Spinal cord (tissue), 10 donors: ENCODE measurements around the gene ZNF215. TPM values are rescaled to one million over a fixed set of nuclear protein-coding genes. Genes with fewer than 3 reads are reported as not detected.

Experiments
- DNase-seq, 6 donors: peaks; one replicate each; pipeline versions ENCODE4 v3.0.0 to v3.0.0-alpha.2; 2013 to 2015; ENCODE audit warnings: low spot score in 6 of 6, low read depth in 4 of 6
- H3K27ac ChIP-seq: one replicate; pipeline ENCODE4 v1.5.1; 2013; ENCODE audit warnings: low read depth, low read length, control low read depth
- H3K27me3 ChIP-seq: one replicate; pipeline ENCODE4 v1.6.1; 2013; ENCODE audit warnings: low read length; ENCODE audit not compliant: control insufficient read depth, insufficient read depth
- H3K36me3 ChIP-seq: one replicate; pipeline ENCODE4 v1.6.1; 2013; ENCODE audit warnings: low read length; ENCODE audit not compliant: control insufficient read depth, insufficient read depth
- H3K4me1 ChIP-seq: one replicate; pipeline ENCODE4 v1.6.1; 2013; ENCODE audit warnings: low read length; ENCODE audit not compliant: control insufficient read depth, insufficient read depth
- H3K4me3 ChIP-seq: one replicate; pipeline ENCODE4 v1.5.1; 2013; ENCODE audit warnings: low read depth, low read length, control low read depth
- H3K9me3 ChIP-seq: one replicate; pipeline ENCODE4 v1.6.1; 2013; ENCODE audit warnings: low read length; ENCODE audit not compliant: control insufficient read depth, insufficient read depth
- WGBS: methylation state at CpG from one replicate; pipeline ENCODE4 v1.1.5; 2013; ENCODE audit warnings: missing lambda C conversion rate; ENCODE audit not compliant: insufficient coverage; 5-methylcytosine and 5-hydroxymethylcytosine counted together
- polyA plus RNA-seq, 2 donors: library from polyadenylated mRNA; unstranded; fragments of 120-200 nt; gene quantifications; one replicate each; pipeline ENCODE4 v1.2.1, GENCODE V29; 2013; ENCODE audit not compliant: insufficient read length in 2 of 2
- total RNA-seq, 2 donors: library from RNA; depleted of rRNA in 1 of 2; stranded (reverse); fragments of 120-200 nt in 1 of 2; fragments of >200 nt in 1 of 2; gene quantifications; one replicate each; pipeline versions ENCODE4 v1.2.3 to v1.2.4, GENCODE V29; 2013 to 2014
- donor health status: healthy.

ZNF215 gene
- total and polyA plus RNA-seq, 4 donors, result 2.5 to 4.3 (median 2.9) TPM

DNA sequence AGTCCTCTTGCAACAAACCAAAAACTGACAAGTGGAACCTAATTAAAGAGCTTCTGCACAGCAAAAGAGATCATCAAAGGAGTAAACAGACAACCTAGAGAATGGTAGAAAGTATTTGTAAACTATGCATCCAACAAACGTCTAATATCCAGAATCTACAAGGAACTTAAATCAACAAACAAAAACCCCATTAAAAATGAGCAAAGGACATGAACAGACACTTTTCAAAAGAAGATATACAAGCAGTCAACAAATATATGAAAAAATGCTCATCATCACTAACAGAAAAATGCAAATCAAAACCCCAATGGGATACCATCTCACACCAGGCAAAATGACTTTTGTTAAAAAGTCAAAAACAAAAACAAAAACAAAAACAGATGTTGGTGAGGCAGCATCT is 60.3 kb downstream of the ZNF215 start:
- Histone ChIP-seq H3K27ac (no peak overlapping the region), H3K27me3 (no peaks in the 10 kb centered on the region), H3K4me3 (no peak overlapping the region), H3K36me3 (no peaks in the 10 kb centered on the region), H3K4me1 (no peaks in the 10 kb centered on the region), H3K9me3 (no peaks in the 10 kb centered on the region)
- 67% methylated on average over 1 of the region's 1 CpG for WGBS
- DNase-seq, result no peak

DNA sequence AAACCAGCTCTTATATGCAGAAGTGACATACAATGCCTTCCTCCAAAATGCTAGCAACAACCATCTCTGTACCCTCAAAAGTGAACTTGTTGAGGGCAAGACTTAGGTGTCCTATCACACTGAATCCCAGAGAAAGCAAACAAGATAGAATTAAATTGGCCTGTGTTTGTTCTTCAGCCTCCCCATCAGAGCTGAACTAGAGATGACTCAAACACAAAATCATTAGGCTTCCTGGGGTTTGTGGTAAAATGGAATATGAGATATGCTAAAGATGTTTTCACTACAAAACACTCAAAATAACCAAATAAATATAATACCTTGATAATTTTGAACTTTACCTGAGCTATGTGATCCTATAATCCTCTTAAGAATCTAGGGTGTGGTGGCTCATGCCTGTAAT is 62.3 kb downstream of the ZNF215 start:
- DNase-seq, result no peak
- H3K36me3 ChIP-seq, result no peaks in the 10 kb centered on the region
- no peaks in the 10 kb centered on the region for H3K4me1 ChIP-seq
- no peaks in the 10 kb centered on the region for H3K27me3 ChIP-seq
- no peaks in the 10 kb centered on the region for H3K9me3 ChIP-seq
- H3K27ac ChIP-seq, result no peak overlapping the region
- H3K4me3 ChIP-seq, result no peak overlapping the region

DNA sequence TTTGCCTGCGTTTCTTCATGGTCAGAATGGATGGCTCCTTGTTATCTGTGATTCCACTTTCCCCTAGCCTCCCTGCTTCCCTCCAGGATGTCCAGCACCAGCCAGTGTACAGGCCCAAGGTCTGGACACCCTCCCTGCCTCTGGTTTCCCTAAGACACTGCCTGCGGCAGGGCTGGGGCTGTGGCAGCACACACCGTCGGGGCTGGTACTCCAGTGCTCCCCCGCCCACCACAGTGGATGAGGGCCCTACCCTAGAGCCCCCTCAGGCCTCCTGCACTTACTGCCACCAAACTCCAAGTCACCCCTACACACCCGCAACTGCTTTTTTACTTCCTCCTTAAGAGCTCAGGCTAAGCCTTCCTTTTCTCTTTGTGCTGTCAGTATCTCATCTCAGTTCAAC is 65.0 kb downstream of the ZNF215 start:
- no peaks in the 10 kb centered on the region for H3K27me3 ChIP-seq
- no peak for DNase-seq
- H3K4me1 ChIP-seq, result no peaks in the 10 kb centered on the region
- no peaks in the 10 kb centered on the region for H3K36me3 ChIP-seq
- no peak overlapping the region for H3K4me3 ChIP-seq
- H3K27ac ChIP-seq, result no peak overlapping the region
- H3K9me3 ChIP-seq, result no peaks in the 10 kb centered on the region
- WGBS, result 67% methylated on average over 6 of the region's 6 CpGs

DNA sequence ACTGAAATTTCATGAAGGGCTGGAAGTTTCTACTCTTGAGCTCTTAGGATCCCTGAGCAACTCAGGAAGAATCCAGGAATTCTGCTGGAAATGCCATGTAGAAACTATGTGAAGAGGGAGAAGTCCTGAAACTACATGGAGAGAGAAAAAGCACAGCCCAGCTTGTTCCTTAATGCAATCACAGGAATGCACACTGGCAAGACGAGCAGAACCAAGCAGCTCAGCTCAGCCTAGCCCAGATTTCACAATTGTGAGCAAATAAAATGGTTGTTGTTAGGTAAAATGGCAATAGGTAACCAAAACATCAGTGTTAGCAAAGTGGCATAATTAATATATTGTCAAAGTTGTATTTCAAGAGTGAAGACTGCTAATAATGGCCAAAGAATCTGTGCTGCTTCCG is 65.8 kb downstream of the ZNF215 start:
- Histone ChIP-seq H3K4me3 (no peak overlapping the region), H3K9me3 (no peaks in the 10 kb centered on the region), H3K27me3 (no peaks in the 10 kb centered on the region), H3K36me3 (no peaks in the 10 kb centered on the region), H3K27ac (no peak overlapping the region), H3K4me1 (no peaks in the 10 kb centered on the region)
- no peak for DNase-seq
- WGBS, result no CpG with 5 or more reads among the region's 2 CpGs

DNA sequence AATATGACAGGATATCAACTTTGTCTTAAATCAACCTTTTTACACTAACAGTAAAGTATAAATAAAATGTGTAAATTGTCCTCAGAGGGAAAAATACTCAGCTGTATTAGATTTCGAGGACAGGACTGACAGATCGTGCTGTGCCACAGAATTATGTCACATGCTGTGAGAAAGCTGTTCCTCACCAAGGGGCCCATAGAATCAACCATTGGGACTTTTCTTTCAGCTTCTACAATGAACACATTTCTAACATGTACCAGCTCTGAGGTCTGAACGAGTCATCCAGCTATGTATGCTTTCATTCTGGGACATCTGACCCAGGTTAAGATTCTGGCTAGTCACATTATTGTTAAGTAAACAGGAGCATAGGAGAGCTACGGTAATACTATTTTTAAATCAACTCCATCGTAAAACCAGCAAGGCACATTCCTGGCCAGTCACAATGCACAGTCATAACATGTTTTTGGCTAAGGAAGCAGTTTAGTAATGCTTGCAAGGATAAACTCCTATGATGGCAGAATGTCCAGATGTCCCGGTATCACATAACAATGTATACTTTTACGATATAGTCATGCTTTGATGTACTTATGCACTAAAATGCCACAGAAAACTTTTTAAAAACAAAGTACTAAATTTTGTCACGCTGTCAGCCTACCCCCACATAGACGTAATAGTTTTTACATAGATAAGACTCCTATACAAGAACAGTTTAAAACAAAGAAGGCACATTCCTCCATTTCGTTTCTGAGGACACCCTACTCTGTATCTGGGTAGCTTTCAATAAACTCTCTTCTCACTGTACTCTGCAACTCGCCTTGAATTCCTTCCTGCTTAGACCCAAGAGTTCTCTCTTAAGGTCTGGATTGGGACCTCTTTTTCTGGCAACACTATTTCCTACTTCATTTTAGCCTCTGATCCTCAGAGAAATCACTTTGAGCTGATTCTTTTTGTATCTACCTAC is 66.5 kb downstream of the ZNF215 start:
- WGBS, result 34% methylated on average over 6 of the region's 11 CpGs
- peak in 2 of 6 donors; percentile 1 to 8 for DNase-seq
- Histone ChIP-seq H3K36me3 (no peaks in the 10 kb centered on the region), H3K27me3 (no peaks in the 10 kb centered on the region), H3K9me3 (no peaks in the 10 kb centered on the region), H3K27ac (no peak overlapping the region), H3K4me3 (no peak overlapping the region), H3K4me1 (no peaks in the 10 kb centered on the region)

DNA sequence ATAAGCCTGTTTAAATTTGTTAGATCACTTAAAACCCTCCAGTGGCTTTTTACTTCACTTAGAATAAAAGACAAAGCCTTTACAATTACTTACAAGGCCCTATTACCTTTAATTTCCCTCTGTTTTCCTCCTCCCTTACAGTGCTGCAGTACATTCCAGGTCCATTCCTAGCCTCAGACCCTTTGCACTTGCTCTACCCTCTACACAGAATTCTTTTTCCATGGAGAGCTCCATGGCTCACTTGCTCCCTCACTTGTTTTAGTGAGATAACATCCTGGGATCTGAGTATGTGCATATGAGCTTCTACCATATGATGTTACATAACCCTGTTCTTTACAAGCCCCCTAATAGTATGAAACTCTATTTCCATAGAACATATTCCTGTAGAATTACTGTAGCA is 69.5 kb downstream of the ZNF215 start:
- H3K4me3 ChIP-seq, result no peak overlapping the region
- no peak for DNase-seq
- no peaks in the 10 kb centered on the region for H3K36me3 ChIP-seq
- no peak overlapping the region for H3K27ac ChIP-seq
- H3K9me3 ChIP-seq, result no peaks in the 10 kb centered on the region
- no peaks in the 10 kb centered on the region for H3K27me3 ChIP-seq
- H3K4me1 ChIP-seq, result no peaks in the 10 kb centered on the region

DNA sequence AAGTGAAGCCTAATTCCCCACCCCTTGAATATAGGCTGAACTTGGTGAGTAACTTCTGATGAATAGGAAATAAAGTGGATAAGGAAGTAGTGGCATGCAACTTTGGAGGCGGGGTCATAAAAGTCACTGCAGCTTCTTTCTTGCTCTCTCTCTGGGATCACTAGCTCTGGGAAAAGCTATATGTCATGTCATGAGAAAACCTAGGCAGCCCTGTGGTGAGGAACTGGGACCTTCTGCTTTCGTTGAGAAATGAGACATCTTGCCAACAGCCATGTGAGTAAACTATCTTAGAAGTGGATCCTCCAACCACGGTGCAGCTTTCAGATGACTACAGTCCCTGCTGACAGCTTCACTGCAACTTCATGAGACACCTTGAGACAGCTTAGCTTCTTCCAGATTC is 78.3 kb downstream of the ZNF215 start:
- H3K4me3 ChIP-seq, result no peak overlapping the region
- H3K27ac ChIP-seq, result no peak overlapping the region
- no peaks in the 10 kb centered on the region for H3K4me1 ChIP-seq
- DNase-seq, result no peak
- H3K36me3 ChIP-seq, result no peaks in the 10 kb centered on the region
- H3K9me3 ChIP-seq, result no peaks in the 10 kb centered on the region
- no peaks in the 10 kb centered on the region for H3K27me3 ChIP-seq
- 70% methylated on average over 2 of the region's 3 CpGs for WGBS

Other genes starting within 250 kb of the ZNF215 start
- gene MRPL17, start 243.1 kb upstream of the ZNF215 start, total RNA-seq, result 10 to 100 TPM; 21.6 to 46.2 TPM
- 10 to 100 TPM; 47.4 to 53.8 TPM for gene MRPL17, start 243.1 kb upstream of the ZNF215 start, polyA plus RNA-seq
- under 1 TPM; 0.28 to 0.30 TPM for gene OR2AG2, start 154.4 kb upstream of the ZNF215 start, total RNA-seq
- gene OR2AG2, start 154.4 kb upstream of the ZNF215 start, polyA plus RNA-seq, result under 1 TPM; 0.06 to 0.14 TPM
- not detected for gene OR2AG1, start 143.4 kb upstream of the ZNF215 start, total RNA-seq
- gene OR2AG1, start 143.4 kb upstream of the ZNF215 start, polyA plus RNA-seq, result under 1 TPM in 1 of 2 donors, not detected in 1; 0.05 TPM
- under 1 TPM; 0.11 to 0.89 TPM for gene OR6A2, start 126.7 kb upstream of the ZNF215 start, total RNA-seq
- gene OR6A2, start 126.7 kb upstream of the ZNF215 start, polyA plus RNA-seq, result not detected
- not detected for gene OR10A5, start 80.7 kb upstream of the ZNF215 start, total RNA-seq
- not detected for gene OR10A5, start 80.7 kb upstream of the ZNF215 start, polyA plus RNA-seq
- not detected for gene OR10A2, start 63.4 kb upstream of the ZNF215 start, total RNA-seq
- under 1 TPM; 0.08 to 0.21 TPM for gene OR10A2, start 63.4 kb upstream of the ZNF215 start, polyA plus RNA-seq
- gene OR10A4, start 49.8 kb upstream of the ZNF215 start, total RNA-seq, result not detected
- gene OR10A4, start 49.8 kb upstream of the ZNF215 start, polyA plus RNA-seq, result not detected
- under 1 TPM; 0.22 to 0.40 TPM for gene OR2D2, start 33.9 kb upstream of the ZNF215 start, total RNA-seq
- not detected for gene OR2D2, start 33.9 kb upstream of the ZNF215 start, polyA plus RNA-seq
- gene OR2D3, start 5.4 kb upstream of the ZNF215 start, total RNA-seq, result not detected
- not detected for gene OR2D3, start 5.4 kb upstream of the ZNF215 start, polyA plus RNA-seq
- gene ZNF214, start 93.9 kb downstream of the ZNF215 start, total RNA-seq, result 10 to 100 TPM; 11.5 to 12.7 TPM
- 1 to 10 TPM; 5.8 to 6.8 TPM for gene ZNF214, start 93.9 kb downstream of the ZNF215 start, polyA plus RNA-seq
- 1 to 10 TPM; 1.2 to 2.2 TPM for gene NLRP14, start 94.1 kb downstream of the ZNF215 start, total RNA-seq
- 1 to 10 TPM; 1.0 to 2.6 TPM for gene NLRP14, start 94.1 kb downstream of the ZNF215 start, polyA plus RNA-seq
- gene RBMXL2, start 162.6 kb downstream of the ZNF215 start, total RNA-seq, result 1 to 10 TPM in 1 of 2 donors, under 1 TPM in 1; 0.55 to 1.4 TPM
- 1 to 10 TPM in 1 of 2 donors, under 1 TPM in 1; 0.95 to 1.5 TPM for gene RBMXL2, start 162.6 kb downstream of the ZNF215 start, polyA plus RNA-seq